IPS-11a (cell line): ENCODE results near the gene COL6A5.

Experiments used
- H3K4me3 ChIP-seq: one replicate; pipeline ENCODE4 v1.5.1; 2013; ENCODE audit warnings: low read depth, low read length, control low read depth

The COL6A5 gene

GRCh38 chr3:130509008-130509407, 163.5 kb downstream of the COL6A5 start:
- no peak overlapping the region for H3K4me3 ChIP-seq

GRCh38 chr3:130514681-130515080, 169.2 kb downstream of the COL6A5 start:
- no peak overlapping the region for H3K4me3 ChIP-seq

- no peak overlapping the region for H3K4me3 ChIP-seq
Measured at GRCh38 chr3:130515755-130516154, 170.3 kb downstream of the COL6A5 start.

GRCh38 chr3:130516645-130517512, 171.4 kb downstream of the COL6A5 start, which contains the start of gene COL6A6:
Gene COL6A6 (plus strand): TSS chr3:130517177. CDS start chr3:130560365, 43,188 bp downstream.
- peak within 1 kb of the TSS; percentile 44 for H3K4me3 ChIP-seq

GRCh38 chr3:130517602-130518001, 172.1 kb downstream of the COL6A5 start:
- H3K4me3 ChIP-seq, result peak overlapping the region; percentile 44

GRCh38 chr3:130519754-130520153, 174.3 kb downstream of the COL6A5 start:
- H3K4me3 ChIP-seq, result no peak overlapping the region

- H3K4me3 ChIP-seq, result no peak overlapping the region
Measured at GRCh38 chr3:130522399-130522798, 176.9 kb downstream of the COL6A5 start.

- no peak overlapping the region for H3K4me3 ChIP-seq
Measured at GRCh38 chr3:130527426-130527825, 182.0 kb downstream of the COL6A5 start.

- H3K4me3 ChIP-seq, result no peak overlapping the region
Measured at GRCh38 chr3:130528120-130528519, 182.6 kb downstream of the COL6A5 start.

GRCh38 chr3:130529486-130530215, 184.2 kb downstream of the COL6A5 start:
- no peak overlapping the region for H3K4me3 ChIP-seq

- H3K4me3 ChIP-seq, result no peak overlapping the region
Measured at GRCh38 chr3:130533247-130533646, 187.8 kb downstream of the COL6A5 start.
